PC-9 (cell line): Measurements from ENCODE around the gene PPIB. TPM values are rescaled to one million over a fixed set of nuclear protein-coding genes. Genes with fewer than 3 reads are reported as not detected.

Experiments
- BruUV-seq: library from RNA; stranded (reverse); fragments of 400-500 nt; replicated peaks from 2 replicates; lab custom pipeline; 2021; lab: Mats Ljungman, UMichigan
- CTCF ChIA-PET: fragments of 300-600 bp; sonication (Branson Sonifier 250); formaldehyde crosslinking; loops from one replicate; lab custom pipeline; 2022; ENCODE audit warnings: antibody characterized with exemption; lab: Charles Lee
- POLR2A ChIA-PET: fragments of 300-600 bp; sonication (Branson Sonifier 250); formaldehyde crosslinking; loops from one replicate; lab custom pipeline; 2022; ENCODE audit warnings: antibody characterized with exemption; ENCODE audit not compliant: unreplicated experiment; lab: Charles Lee
- DNase-seq, 2 experiments: peaks; one replicate each; pipeline versions ENCODE4 v3.0.0 to v3.0.0-alpha.2; 2015 to 2022; ENCODE audit warnings: mixed read lengths in 1 of 2
- H2AFZ ChIP-seq: fragments of 200-600 bp; sonication (generic); 2 replicates; pipeline ENCODE4 v1.8.1; 2017; ENCODE audit warnings: antibody characterized with exemption
- H3F3A ChIP-seq: fragments of 200-600 bp; sonication (generic); 2 replicates; pipeline ENCODE4 v1.8.1; 2017; ENCODE audit warnings: antibody characterized with exemption, mild to moderate bottlenecking, low read depth; ENCODE audit not compliant: insufficient read depth
- H3K27ac ChIP-seq: fragments of 200-600 bp; sonication (generic); 2 replicates; pipeline ENCODE4 v1.6.1; 2016; ENCODE audit warnings: mixed run types
- H3K27me3 ChIP-seq: fragments of 200-600 bp; sonication (generic); 2 replicates; pipeline ENCODE4 v1.6.1; 2016; ENCODE audit warnings: low read depth, mixed run types; ENCODE audit not compliant: insufficient read depth
- H3K36me3 ChIP-seq: fragments of 200-600 bp; sonication (generic); 2 replicates; pipeline ENCODE4 v1.6.1; 2016; ENCODE audit warnings: low read depth, mixed run types
- H3K4me1 ChIP-seq: fragments of 200-600 bp; sonication (generic); replicated peaks from 2 replicates; pipeline ENCODE4 v1.6.1; 2016; ENCODE audit warnings: mixed run types; ENCODE audit not compliant: insufficient read depth
- H3K4me2 ChIP-seq: fragments of 200-600 bp; sonication (generic); 2 replicates; pipeline ENCODE4 v1.6.1; 2017; ENCODE audit warnings: mixed run types
- H3K4me3 ChIP-seq: fragments of 200-600 bp; sonication (generic); 2 replicates; pipeline ENCODE4 v1.6.1; 2016; ENCODE audit warnings: mixed run types
- H3K79me2 ChIP-seq: fragments of 200-600 bp; sonication (generic); 2 replicates; pipeline ENCODE4 v1.6.1; 2017; ENCODE audit warnings: low read depth, mixed run types
- H3K9me2 ChIP-seq: fragments of 200-600 bp; sonication (generic); 2 replicates; pipeline ENCODE4 v1.8.1; 2017; ENCODE audit warnings: mild to moderate bottlenecking; ENCODE audit not compliant: insufficient read depth
- H3K9me3 ChIP-seq: fragments of 200-600 bp; sonication (generic); 2 replicates; pipeline ENCODE4 v1.8.1; 2016; ENCODE audit warnings: low read depth; ENCODE audit not compliant: insufficient read depth
- H4K20me1 ChIP-seq: fragments of 200-600 bp; sonication (generic); 2 replicates; pipeline ENCODE4 v1.8.1; 2017; ENCODE audit not compliant: insufficient read depth
- EZH2 ChIP-seq: fragments of 200-600 bp; sonication (generic); IDR thresholded peaks from 2 replicates; pipeline ENCODE4 v1.8.0; 2017; ENCODE audit warnings: antibody characterized with exemption, low read depth
- intact Hi-C: fragments of 100-400 bp; cut with micrococcal nuclease; formaldehyde crosslinking; loops from one replicate; pipeline ENCODE4 v1.10.0; 2022; ENCODE audit not compliant: unreplicated experiment
- total RNA-seq: library from RNA; stranded (reverse); gene quantifications from 2 replicates; pipeline ENCODE4 v1.2.3, GENCODE V29; 2021
- TF ChIP-seq, protein P1 (sequence below): fragments of 200-600 bp; sonication (generic); conservative IDR thresholded peaks from 2 replicates; pipeline ENCODE4 v1.6.1; 2017; ENCODE audit warnings: mixed run types, antibody characterized with exemption, mild to moderate bottlenecking, moderate library complexity

The PPIB gene
- total RNA-seq, 1 experiment from 2014 or later, result 345 TPM

- Histone ChIP-seq H3K36me3 (no peaks in the 10 kb centered on the region), H3K4me3 (no peak overlapping the region), H3K9me2 (no peaks in the 10 kb centered on the region), H3K79me2 (no peaks in the 10 kb centered on the region), H3K27ac (no peak overlapping the region), H4K20me1 (no peaks in the 10 kb centered on the region), H3K27me3 (no peaks in the 10 kb centered on the region), H3K9me3 (no peaks in the 10 kb centered on the region), H3K4me2 (no peak overlapping the region), H3F3A (no peaks in the 10 kb centered on the region), H2AFZ (no peak overlapping the region), H3K4me1 (no peaks in the 10 kb centered on the region)
- no peak for DNase-seq
- no peak for TF ChIP-seq EZH2
- TF ChIP-seq, protein P1, sequence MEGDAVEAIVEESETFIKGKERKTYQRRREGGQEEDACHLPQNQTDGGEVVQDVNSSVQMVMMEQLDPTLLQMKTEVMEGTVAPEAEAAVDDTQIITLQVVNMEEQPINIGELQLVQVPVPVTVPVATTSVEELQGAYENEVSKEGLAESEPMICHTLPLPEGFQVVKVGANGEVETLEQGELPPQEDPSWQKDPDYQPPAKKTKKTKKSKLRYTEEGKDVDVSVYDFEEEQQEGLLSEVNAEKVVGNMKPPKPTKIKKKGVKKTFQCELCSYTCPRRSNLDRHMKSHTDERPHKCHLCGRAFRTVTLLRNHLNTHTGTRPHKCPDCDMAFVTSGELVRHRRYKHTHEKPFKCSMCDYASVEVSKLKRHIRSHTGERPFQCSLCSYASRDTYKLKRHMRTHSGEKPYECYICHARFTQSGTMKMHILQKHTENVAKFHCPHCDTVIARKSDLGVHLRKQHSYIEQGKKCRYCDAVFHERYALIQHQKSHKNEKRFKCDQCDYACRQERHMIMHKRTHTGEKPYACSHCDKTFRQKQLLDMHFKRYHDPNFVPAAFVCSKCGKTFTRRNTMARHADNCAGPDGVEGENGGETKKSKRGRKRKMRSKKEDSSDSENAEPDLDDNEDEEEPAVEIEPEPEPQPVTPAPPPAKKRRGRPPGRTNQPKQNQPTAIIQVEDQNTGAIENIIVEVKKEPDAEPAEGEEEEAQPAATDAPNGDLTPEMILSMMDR, result no peak
- intact Hi-C loops, result no loop called here
- no TSS peak for BruUV-seq
- ChIA-PET POLR2A (no interaction called here), CTCF (no interaction called here)
Measured at GRCh38 chr15:64185146-64185911, 22.5 kb upstream of the PPIB start.

DNA sequence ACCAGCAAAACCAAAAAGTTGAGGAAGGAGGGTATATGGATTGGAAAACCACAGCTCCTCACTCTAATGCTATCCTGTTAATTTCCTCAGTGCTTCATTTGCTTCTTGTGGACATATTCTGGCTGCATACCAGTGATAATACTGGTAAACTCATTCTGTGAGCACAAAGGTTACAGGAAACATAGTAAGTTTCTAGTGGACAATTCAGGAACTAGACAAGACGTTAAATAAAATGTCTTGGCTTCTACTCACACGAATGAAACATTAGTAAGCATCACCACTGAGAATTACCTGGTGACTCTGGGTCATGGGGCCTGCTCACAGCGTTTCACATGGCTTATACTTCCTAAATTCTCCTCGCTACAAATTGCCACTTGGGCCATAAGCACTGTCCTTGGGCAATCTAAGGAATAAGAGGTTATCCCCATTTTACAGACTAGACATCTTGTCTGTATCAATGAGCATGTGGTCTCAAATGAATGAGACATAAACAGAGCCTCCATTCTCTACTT lies 20.1 kb upstream of the PPIB start:
- Histone ChIP-seq H3K36me3 (no peaks in the 10 kb centered on the region), H3K4me1 (no peaks in the 10 kb centered on the region), H2AFZ (no peak overlapping the region), H3K9me3 (no peaks in the 10 kb centered on the region), H4K20me1 (no peaks in the 10 kb centered on the region), H3K27ac (no peak overlapping the region), H3K4me3 (no peak overlapping the region), H3K4me2 (no peak overlapping the region), H3F3A (no peaks in the 10 kb centered on the region), H3K27me3 (no peaks in the 10 kb centered on the region), H3K79me2 (no peaks in the 10 kb centered on the region), H3K9me2 (no peaks in the 10 kb centered on the region)
- ChIA-PET POLR2A (no interaction called here), CTCF (no interaction called here)
- no TSS peak for BruUV-seq
- no peak for DNase-seq
- TF ChIP-seq, protein P1, result no peak
- TF ChIP-seq EZH2, result no peak
- intact Hi-C loops, result no loop called here

- POLR2A ChIA-PET, result no interaction called here
- H3K4me3 ChIP-seq, result no peak overlapping the region
Measured at GRCh38 chr15:64180235-64180824, 17.5 kb upstream of the PPIB start.

More at GRCh38 chr15:64180235-64180824, 17.5 kb upstream of the PPIB start:
- H3K36me3 ChIP-seq, result no peaks in the 10 kb centered on the region
- H3K27me3 ChIP-seq, result no peaks in the 10 kb centered on the region
- H2AFZ ChIP-seq, result no peak overlapping the region
- no peaks in the 10 kb centered on the region for H3K4me1 ChIP-seq
- H3K9me2 ChIP-seq, result no peaks in the 10 kb centered on the region
- TF ChIP-seq, protein P1, result no peak
- TF ChIP-seq EZH2, result no peak
- no peak for DNase-seq
- no TSS peak for BruUV-seq
- no peaks in the 10 kb centered on the region for H3K79me2 ChIP-seq
- no peaks in the 10 kb centered on the region for H3K9me3 ChIP-seq
- H3F3A ChIP-seq, result no peaks in the 10 kb centered on the region
- CTCF ChIA-PET, result no interaction called here
- H4K20me1 ChIP-seq, result no peaks in the 10 kb centered on the region
- intact Hi-C loops, result no loop called here
- no peak overlapping the region for H3K27ac ChIP-seq
- no peak overlapping the region for H3K4me2 ChIP-seq
